HTR-8/SVneo (cell line): ENCODE measurements around the gene PSG1.
A peak's percentile ranks its signal among the peaks of the same experiment; 100 is the strongest.
"Not testable (repeated sequence)": the region's sequence is repeated elsewhere in the genome, so short reads cannot be mapped to it uniquely, and the experiment has no call there.

Experiments used
- DNase-seq: peaks from one replicate; pipeline ENCODE4 v3.0.0; 2011; ENCODE audit warnings: low spot score, mixed read lengths; ENCODE audit not compliant: insufficient read length
- FAIRE-seq: peaks from 2 replicates; lab custom pipeline; 2011; peaks lifted over from hg19 to GRCh38; lab: Jason Lieb, UNC

PSG1 gene

DNA sequence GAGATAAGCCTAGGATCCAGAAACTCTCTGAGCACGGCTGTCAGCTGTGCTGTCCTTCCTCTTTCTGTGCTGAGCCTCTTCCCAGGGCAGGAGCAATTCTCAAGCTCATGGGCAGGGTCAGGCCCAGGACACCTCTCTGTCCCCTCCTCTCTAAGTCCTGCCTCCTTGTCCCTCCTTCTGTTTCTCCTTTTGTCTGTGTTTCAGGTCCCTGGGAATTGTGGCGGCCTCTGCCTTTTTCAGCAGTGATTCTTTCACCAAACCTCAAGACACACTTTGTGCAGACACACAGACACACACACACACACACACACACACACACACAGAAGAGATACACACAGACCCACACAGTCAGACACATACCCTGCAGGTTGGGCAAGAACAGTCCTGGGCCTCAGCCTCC is at the start of gene PSG1:
Gene PSG1 (minus strand): TSS at position 101 of the 400 bp plus-strand sequence. CDS start 132 bp downstream, outside the sequence.
- FAIRE-seq (no peak), DNase-seq (no peak)

DNA sequence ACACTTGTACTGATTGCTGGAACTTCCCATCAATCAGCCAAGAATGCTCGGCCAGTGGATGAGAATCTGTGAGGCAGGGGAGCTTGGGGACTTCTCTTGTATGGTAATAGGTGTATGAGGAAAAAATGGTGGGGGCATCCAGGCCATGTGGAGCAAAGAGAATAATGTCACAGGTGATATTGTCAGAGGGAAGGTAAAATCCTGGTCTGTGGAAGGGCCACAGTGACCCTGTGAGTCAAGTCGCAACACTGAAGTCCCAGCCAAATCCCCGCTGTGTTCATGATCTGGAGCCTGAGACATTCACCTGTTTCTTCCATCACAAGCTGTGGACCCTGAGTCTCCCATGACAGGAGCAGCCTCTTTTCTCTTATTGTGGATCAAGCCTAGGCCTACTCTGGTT is 49.4 kb upstream of the PSG1 start:
- FAIRE-seq (no peak), DNase-seq (no peak)

DNA sequence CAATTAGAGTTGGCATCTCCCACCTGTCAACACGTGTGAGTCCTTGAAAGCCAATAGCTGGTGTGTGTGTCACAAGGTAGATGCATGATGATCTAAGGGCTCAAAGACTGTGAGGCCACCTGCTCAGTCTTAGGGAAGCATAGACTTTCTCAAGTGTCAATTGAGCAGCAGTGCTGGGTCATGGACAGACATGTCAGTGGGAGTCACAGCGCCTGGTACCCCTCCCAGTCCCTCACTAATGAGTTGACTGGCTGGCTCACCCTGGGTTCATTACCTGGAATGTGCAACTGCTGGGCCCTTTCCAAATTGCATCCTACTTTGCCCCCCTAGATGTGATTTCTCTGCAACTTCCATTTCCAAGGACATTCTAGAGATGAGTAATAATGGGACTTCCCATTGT is 47.3 kb upstream of the PSG1 start:
- FAIRE-seq = no peak
- no peak for DNase-seq

DNA sequence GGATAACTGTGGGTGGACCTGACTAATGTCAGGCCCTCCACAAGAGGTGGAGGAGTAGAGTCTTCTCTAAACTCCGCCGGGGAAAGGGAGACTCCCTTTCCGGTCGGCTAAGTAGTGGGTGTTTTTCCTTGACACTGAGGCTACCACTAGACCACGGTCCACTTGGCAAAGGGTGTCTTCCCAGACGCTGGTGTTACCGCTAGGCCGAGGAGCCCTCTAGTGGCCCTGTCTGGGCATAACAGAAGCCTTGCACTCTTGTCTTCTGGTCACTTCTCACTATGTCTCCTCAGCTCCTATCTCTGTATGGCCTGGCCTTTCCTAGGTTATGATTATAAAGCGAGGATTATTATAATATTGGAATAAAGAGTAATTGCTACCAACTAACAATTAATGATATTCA is 43.6 kb upstream of the PSG1 start:
- not testable (repeated sequence) for FAIRE-seq, DNase-seq

DNA sequence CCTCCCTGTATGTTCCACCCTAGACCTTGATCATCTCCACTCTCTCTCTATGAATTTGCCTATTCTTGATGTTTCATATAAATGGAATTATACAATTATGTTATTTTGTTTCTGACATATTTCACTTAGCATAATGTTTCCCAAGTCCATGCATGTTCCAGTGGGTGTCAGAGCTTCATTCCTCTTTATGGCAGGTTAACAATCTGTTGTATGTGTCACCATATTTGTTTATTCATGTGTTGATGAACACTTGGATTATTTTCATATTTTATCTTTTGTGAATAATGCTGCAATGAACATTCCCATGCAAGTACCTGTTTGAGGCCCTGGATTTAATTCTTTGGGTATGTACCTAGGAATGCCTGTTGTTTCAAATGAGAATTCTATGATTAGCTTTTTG is 41.5 kb upstream of the PSG1 start:
- not testable (repeated sequence) for DNase-seq, FAIRE-seq

DNA sequence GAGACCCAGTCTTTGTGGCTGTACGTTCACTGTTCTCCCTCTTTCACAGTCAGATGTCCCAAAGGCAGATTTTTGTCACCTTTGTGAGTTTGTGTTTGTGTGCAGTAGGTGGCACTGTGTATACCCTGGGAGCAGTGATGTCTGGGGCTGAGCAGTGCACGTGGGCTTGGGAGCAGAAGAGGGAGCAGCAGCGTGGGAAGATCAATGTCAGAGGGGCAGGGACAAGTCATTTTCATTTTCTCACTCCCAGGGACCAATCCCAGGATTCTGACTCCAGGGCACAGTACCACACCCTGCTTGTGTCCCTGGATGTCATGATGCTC is 40.2 kb upstream of the PSG1 start:
- no peak for FAIRE-seq
- DNase-seq = no peak

DNA sequence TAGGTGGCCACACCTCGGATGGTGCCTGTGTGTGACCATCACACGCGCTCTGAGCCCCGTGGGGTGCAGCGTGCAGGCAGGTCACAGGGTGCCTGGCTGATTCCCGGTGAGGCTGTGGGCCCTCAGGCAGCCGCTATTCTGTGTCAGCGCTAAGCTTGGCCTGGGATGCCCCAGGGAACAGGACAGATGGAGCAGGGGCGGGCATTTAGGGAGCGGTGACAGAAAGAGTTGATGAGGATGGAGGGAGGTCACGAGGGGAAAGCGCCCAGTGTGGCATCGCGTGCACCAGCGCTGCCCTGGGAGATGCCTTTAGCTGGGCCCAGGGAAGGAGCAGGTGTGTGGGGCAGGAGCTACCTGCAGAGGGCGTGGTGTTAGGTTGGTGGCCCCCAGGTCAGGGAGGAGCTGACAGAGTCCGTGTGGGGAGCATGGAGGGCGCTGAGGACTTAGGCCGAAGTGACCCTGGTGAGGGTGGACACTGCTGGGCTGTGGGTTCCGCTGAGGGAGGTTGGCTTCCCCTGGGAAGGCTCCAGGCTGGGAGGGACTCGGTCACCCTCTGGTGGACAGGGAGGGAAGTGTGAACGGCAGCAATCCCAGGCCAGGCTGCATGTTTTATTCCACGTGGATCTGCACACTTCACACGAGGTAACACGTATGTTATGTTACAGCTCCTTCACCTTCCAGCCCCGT is 39.7 kb upstream of the PSG1 start:
- peak; percentile 84 for FAIRE-seq

DNA sequence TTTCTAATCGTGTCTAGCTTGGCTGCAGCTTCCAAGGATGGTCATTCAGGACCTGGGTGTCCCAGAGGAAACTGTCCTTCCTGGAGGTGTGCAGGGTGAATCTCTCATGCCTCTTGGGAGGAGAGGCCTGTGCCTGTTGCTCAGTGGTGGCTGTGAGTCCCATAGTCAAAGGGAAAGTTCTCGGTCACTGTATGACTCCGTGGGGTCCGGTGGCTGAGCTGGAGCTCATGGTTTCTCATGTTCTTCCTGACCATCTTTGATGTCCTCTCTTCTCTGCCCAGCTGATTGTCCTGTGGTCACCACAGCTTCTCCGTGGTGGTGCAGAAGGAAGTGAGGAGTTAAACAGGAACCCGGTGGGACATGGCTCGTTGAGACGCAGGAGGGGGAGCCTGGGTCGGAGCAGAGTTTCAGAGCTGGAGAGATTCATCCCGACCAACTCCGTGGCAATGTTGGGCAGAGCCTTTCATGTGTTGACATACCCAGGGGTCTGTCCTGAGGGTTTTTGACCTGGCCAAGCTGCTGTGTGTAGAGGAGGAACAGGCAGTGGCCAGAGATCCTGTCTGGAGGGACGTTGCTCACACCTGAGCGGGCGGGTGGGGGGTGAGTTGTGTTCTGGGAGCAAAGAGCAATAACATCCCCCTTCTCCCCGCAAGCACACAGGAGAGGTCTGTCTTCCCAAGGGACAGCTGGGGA is 39.0 kb upstream of the PSG1 start:
- DNase-seq, FAIRE-seq: not testable (repeated sequence)

More for the DNA sequence above, 39.7 kb upstream of the PSG1 start:
- not testable (repeated sequence) for DNase-seq

DNA sequence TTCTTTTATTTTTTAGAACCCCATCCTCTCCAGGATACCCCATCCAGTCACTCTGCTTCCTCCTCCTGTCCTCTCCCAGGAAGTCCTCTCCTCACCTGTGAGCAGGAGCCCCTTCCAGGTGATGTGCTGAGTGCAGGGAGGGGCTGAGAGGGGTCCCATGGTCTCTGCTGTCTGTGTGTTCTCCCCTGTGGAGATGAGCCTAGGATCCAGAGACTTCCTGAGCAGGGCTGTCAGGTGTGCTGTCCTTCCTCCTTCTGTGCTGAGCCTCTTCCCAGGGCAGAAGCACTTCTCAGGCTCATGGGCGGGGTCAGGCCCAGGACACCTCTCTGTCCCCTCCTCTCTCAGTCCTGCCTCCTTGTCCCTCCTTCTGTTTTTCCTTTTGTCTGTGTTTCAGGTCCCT is 38.1 kb upstream of the PSG1 start, which contains the start of gene PSG6:
Gene PSG6 (minus strand): TSS at position 261 of the 400 bp plus-strand sequence. CDS start 102 bp downstream, at position 159.
- not testable (repeated sequence) for FAIRE-seq, DNase-seq

DNA sequence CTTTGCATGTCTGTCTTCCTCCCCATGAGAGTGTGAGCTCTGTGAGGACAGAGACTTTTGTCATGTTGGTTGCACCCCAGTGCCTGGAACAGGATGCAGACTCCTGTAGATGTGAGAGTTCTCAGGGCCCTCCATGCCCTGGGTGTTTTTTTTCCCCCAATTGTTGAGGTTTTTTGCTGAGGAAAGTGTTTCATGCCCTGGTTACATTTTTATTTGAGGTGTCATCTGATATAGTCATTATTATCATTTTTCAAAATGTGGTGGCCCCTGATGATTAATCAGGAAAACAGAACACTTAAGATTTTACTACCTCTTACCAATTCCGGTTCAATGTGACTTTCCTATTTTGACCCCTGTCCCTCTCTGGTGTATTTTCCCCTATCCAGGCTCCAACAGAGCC is 37.4 kb upstream of the PSG1 start:
- FAIRE-seq = not testable (repeated sequence)

DNA sequence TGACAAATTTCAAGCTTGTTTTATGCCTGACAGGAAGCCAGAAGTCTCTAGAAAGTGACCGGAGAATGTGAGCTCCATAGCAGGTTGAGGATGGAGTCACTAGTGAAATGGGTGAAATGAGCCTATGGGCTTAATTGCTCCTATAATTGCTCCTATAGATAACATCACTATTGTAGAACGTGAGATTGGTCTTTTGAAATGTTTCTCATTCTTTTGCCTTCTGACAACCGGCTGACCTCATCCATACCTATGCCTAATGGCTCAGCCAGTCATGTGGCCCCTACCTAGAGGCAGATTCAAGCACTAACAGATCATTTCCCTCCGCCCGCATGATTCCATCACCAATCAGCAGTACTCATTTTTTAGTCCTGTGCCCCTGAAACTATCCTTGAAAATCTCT is 34.0 kb upstream of the PSG1 start:
- not testable (repeated sequence) for DNase-seq, FAIRE-seq

More for the DNA sequence above, 37.4 kb upstream of the PSG1 start:
- not testable (repeated sequence) for DNase-seq

DNA sequence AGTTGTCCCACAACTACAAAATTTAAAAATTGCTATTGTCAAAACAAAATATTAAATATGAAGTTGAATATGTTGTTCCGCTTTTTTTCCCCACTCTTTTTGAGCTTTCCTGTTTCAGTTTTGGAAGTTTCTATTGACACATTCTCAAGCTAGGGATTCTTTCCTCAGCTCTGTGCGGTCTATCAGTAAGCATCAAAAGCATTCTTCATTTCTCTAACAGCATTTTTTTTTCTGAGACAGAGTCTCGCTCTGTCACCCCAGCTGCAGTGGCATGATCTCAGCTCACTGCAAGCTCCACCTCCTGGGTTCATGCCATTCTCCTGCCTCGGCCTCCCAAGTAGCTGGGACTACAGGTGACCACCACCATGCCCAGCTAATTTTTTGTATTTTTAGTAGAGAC is 33.4 kb upstream of the PSG1 start:
- not testable (repeated sequence) for DNase-seq, FAIRE-seq

DNA sequence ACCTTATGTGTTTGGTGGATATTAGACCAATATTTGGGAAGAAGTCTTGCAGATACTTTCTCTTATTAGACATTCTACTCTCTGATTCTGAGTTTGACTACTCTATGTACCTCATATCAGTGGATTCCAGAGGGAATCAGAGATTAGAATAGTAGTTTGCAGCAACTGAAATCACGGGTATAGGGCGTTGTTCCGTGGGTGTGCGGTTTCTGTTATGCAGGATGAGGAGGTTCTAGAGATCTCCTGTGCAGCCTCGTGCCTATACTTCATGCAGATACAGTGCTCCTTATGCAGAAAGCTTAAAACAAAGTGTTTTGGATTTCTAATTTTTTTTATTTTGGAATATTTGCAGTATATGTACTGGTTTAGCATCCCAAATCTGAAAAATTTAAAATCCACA is 32.2 kb upstream of the PSG1 start:
- not testable (repeated sequence) for DNase-seq, FAIRE-seq

DNA sequence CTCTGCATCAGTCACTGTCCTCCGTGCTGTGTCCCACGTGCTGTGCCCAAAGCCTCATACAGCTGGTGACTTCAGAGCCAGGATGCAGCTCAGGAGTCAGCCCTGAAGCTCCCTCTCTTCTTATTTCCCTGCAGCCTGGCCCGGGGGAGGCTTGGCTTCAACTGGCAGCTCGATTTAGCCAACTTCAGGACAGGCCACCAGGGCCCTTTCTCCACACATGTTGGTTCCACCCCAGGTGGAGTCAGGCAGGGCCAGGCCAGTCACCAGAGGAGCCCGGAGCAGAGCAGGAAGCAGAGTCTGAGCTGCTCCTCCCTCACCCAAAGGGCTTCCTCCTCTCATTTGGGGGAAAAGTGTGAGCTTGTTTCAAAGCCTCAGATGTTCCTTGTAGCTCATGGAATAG is 26.6 kb upstream of the PSG1 start:
- FAIRE-seq, DNase-seq: not testable (repeated sequence)

DNA sequence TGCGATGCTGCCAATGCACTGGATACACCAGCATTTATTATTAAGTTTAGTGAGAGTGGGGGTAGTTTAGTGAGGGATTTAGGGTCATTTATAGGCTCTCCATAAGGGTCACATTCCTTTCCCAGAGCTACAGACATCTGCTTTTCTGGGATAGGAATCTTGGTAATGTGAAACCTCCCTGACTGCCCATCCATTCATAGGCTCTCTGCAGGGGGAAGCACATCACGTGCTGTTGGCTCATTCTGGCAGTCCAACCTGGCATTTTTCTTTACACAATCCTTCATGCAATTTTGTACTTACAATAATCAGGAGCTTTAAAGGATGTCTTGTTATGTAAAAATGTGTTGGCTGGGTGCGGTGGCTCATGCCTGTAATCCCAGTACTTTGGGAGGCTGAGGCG is 21.0 kb upstream of the PSG1 start:
- not testable (repeated sequence) for FAIRE-seq, DNase-seq

DNA sequence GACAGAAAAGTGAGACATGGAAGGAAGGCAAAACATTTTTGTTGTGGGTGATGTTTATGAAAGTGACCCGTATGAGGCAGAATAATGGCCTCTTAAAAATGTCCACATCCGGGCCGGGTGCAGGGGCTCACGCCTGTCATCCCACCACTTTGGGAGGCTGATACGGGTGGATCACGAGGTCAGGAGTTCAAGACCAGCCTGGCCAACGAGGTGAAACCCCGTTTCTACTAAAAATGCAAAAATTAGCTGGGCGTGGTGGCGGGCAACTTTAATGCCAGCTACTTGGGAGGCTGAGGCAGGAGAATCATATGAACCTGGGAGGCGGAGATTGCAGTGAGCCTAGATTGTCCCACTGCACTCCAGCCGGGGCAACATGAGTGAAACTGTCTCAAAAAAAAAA is 20.2 kb upstream of the PSG1 start:
- not testable (repeated sequence) for DNase-seq, FAIRE-seq

DNA sequence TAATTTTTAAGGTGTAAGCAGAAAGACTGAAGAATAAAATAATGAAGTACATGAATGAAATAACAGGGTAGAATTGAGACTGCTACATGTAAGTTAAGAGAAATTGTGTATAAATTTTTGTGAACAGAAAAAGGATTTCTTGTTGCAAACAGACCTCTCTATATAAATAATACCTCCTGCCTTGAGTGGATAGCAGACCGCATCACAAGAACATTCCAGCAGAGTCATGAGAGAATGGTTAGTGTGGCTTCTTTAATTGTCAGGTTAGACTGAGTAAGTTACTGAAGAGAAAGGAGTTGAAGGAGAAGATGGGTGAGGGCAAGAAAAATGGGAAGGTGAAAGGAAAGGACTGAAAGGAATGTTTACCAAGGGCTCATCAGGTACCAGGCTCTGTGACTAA is 19.6 kb upstream of the PSG1 start:
- not testable (repeated sequence) for DNase-seq, FAIRE-seq

DNA sequence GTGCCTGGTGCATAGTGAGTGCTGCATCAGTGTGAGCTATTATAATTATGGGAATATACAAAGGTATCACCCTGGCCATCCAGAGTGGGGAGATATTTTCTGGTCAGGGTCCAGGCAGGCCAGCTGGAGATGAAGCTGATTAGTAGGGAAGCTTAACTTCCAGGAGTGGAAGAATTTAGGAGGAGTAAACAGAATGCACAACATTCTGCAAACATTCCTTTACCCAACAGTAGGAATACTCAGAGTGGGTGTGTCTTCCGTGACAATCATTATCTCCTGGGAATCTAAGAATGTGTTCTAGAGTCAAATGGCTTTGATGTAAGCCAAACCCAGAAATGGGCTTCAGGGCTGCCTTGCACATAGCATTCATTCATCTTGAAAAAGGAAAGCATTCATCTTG is 19.1 kb upstream of the PSG1 start:
- DNase-seq, FAIRE-seq: not testable (repeated sequence)

DNA sequence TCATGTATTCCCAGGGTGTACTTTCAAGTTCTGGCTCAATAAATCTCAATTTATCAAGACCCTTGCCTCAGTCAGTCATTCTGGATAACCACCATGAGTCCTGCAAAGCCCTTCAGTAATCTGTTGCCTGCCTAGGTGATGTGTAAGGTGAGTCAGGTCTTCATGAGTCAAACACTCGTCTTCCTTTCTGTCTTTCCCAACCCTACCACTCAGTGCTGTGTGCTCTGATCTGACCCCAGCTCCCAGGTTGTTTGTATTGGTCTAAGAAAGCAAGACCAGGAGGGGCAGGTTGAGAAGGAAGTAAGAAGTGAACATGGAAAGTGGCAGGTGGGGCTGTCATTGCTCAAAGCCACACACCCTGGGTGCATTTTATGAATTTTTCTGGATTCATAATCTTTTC is 18.2 kb upstream of the PSG1 start:
- DNase-seq, FAIRE-seq: not testable (repeated sequence)

DNA sequence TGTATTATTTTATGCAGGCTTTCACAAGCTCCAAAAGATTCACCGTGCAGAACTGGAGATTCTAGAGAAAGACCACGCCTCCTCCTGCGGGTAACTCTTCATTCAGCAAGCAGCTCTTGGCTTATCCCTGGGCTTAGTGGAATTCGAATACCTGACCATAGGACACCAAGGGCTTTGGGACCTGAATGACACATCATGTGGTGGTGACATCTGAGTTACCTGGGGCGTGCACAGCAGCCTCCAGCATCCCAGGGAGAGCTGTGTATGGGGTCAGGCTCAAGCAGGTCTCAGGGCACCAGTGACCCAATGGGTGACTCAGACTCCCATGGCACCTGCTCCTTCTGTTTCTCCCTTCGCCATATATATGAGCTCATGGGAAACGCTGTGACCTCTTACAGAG is 10.9 kb upstream of the PSG1 start:
- FAIRE-seq, DNase-seq: not testable (repeated sequence)

DNA sequence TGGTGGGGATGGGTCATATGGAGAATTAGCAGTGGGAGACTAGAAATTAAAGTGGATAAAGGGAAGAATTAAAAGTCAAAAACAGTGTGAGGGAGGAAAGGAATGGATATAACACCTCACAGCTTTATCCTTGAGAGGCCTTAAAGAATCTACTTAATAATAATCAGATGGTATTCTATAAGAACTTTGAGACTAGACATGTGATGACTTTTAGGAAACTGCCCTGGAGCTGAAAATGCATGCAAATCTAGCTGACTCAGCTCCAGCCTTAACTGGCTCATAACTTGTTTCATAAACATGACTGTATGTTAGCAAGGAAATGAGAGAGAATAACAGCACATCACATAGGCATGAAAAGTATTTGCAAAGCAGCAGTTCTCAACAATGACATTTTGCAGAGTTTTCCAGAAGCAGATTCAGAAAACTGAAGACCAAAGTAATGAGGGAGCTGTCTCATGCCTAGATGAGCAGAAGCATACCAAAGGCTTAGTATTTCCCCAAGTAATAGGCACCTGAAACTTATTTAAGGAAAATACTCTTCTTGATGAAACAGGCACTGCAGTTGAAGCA is 8.4 kb upstream of the PSG1 start:
- DNase-seq = not testable (repeated sequence)
- FAIRE-seq = peak; percentile 80
